H1 (cell line): ENCODE results near the gene FRMD5.

Experiments used
- ATF3 ChIP-seq: IDR thresholded peaks from 2 replicates; pipeline ENCODE4 v1.6.1; 2011; ENCODE audit warnings: low read depth, mild to moderate bottlenecking, low read length; ENCODE audit not compliant: insufficient read depth
- CTCF ChIP-seq, 3 experiments: IDR thresholded peaks; 1 replicate in 2 of 3; 2 replicates in 1 of 3; pipeline versions ENCODE4 v1.5.1 to v1.6.1; 2011; ENCODE audit warnings: low read length in 3 of 3, mild to moderate bottlenecking in 3 of 3, inconsistent platforms in 2 of 3, low read depth in 1 of 3, moderate library complexity in 1 of 3; ENCODE audit not compliant: insufficient read depth in 1 of 3; ENCODE audit errors: control extremely low read depth in 1 of 3
- EP300 ChIP-seq, 2 experiments: IDR thresholded peaks; 1 replicate in 1 of 2; 2 replicates in 1 of 2; pipeline ENCODE4 v1.6.1; 2011 to 2012; ENCODE audit warnings: low read depth in 2 of 2, low read length in 2 of 2, mild to moderate bottlenecking in 2 of 2, borderline replicate concordance in 1 of 2, inconsistent platforms in 1 of 2, moderate library complexity in 1 of 2
- EZH2 ChIP-seq: fragments of 200-600 bp; sonication (generic); IDR thresholded peaks from 2 replicates; pipeline ENCODE4 v1.7.1; 2012; ENCODE audit warnings: low read depth, mild to moderate bottlenecking, moderate library complexity, low read length, inconsistent platforms; ENCODE audit not compliant: severe bottlenecking
- JUND ChIP-seq: IDR thresholded peaks from 2 replicates; pipeline ENCODE4 v1.6.1; 2011; ENCODE audit warnings: mild to moderate bottlenecking, improper control_type of control experiment, low read length
- POLR2A ChIP-seq, 2 experiments: IDR thresholded peaks; 1 replicate in 1 of 2; 2 replicates in 1 of 2; pipeline ENCODE4 v1.6.1; 2011; ENCODE audit warnings: low read depth in 2 of 2, low read length in 2 of 2, mild to moderate bottlenecking in 2 of 2; ENCODE audit errors: control extremely low read depth in 1 of 2
- POLR2AphosphoS5 ChIP-seq: IDR thresholded peaks from 2 replicates; pipeline ENCODE4 v1.6.1; 2011; ENCODE audit warnings: low read depth, low read length
- TAF1 ChIP-seq: IDR thresholded peaks from 2 replicates; pipeline ENCODE4 v1.6.1; 2011; ENCODE audit warnings: mild to moderate bottlenecking, low read depth, low read length
- TAF7 ChIP-seq: optimal IDR thresholded peaks from 2 replicates; pipeline ENCODE3; 2011; ENCODE audit warnings: low read depth, mild to moderate bottlenecking, inconsistent platforms, low read length, moderate library complexity, borderline replicate concordance

- TF ChIP-seq EP300 (IDR thresholded peaks at IDR 0.05; ENCODE audit: borderline replicate concordance in 1 of 2, low read depth in 2 of 2, low read length in 2 of 2), result no peak
- TF ChIP-seq CTCF (IDR thresholded peaks at IDR 0.05; ENCODE audit: control extremely low read depth in 1 of 3, insufficient read depth in 1 of 3, low read depth in 1 of 3, low read length in 3 of 3), result no peak
- TF ChIP-seq JUND, result no peak
- TF ChIP-seq POLR2A (IDR thresholded peaks at IDR 0.05; ENCODE audit: control extremely low read depth in 1 of 2, low read depth in 2 of 2, low read length in 2 of 2), result no peak
- no peak for TF ChIP-seq TAF1
- TF ChIP-seq TAF7, result no peak
- no peak for TF ChIP-seq POLR2AphosphoS5
- TF ChIP-seq EZH2, result no peak
- TF ChIP-seq ATF3, result no peak
Observed at GRCh38 chr15:43943511-43943910, 251.6 kb downstream of the FRMD5 start.
